K562 (cell line): Measurements from ENCODE around the gene IFT25. TPM values are rescaled to one million over a fixed set of nuclear protein-coding genes. Genes with fewer than 3 reads are reported as not detected.

Source experiments
- ATAC-seq: fragments of 200-7000 bp; cut with Tn5 transposase; 3 replicates; pipeline ENCODE4 v1.9.1; 2020; ENCODE audit warnings: moderate library complexity
- Bru-seq: library from RNA; stranded (reverse); fragments of 400-500 nt; gene quantifications from one replicate; lab custom pipeline; 2021; lab: Mats Ljungman, UMichigan
- BruChase-seq, 2 experiments: library from RNA; stranded (reverse); fragments of 400-500 nt; gene quantifications; one replicate each; lab custom pipeline; 2021; lab: Mats Ljungman, UMichigan
- BruUV-seq: library from RNA; stranded (reverse); fragments of 400-500 nt; replicated peaks from 2 replicates; lab custom pipeline; 2021; lab: Mats Ljungman, UMichigan
- CTCF ChIA-PET: fragments of 300-600 bp; formaldehyde crosslinking; extraction: SDS; loops from one replicate; lab custom pipeline; 2021; ENCODE audit warnings: low intra/inter-chr PET ratio; lab: Yijun Ruan, JAX
- POLR2A ChIA-PET: fragments of 300-600, 350-650 bp; sonication (Branson Sonifier 250); formaldehyde crosslinking; extraction: SDS; loops from one replicate; lab custom pipeline; 2021; ENCODE audit warnings: antibody characterized with exemption, inconsistent platforms; lab: Yijun Ruan, JAX
- DNase-seq, 4 experiments: peaks; one replicate each; pipeline versions ENCODE4 v3.0.0 to v3.0.0-alpha.2; 2011 to 2018; ENCODE audit warnings: low spot score in 3 of 4, mixed read lengths in 3 of 4; ENCODE audit errors: extremely low read depth in 1 of 4
- FAIRE-seq: peaks from 2 replicates; lab custom pipeline; 2011; peaks lifted over from hg19 to GRCh38; lab: Jason Lieb, UNC
- H2AFZ ChIP-seq: 2 replicates; pipeline ENCODE4 v1.6.0; 2011; ENCODE audit warnings: low read depth, low read length, control low read depth, inconsistent platforms
- H3K27ac ChIP-seq: fragments of 200-600 bp; 3 replicates; pipeline ENCODE4 v1.8.0; 2011; ENCODE audit warnings: low read depth, mild to moderate bottlenecking, control low read depth, inconsistent platforms, low read length, moderate library complexity, mixed read lengths; ENCODE audit errors: extremely low read depth
- H3K27me3 ChIP-seq, 2 experiments: fragments of 300-600 bp in 1 of 2; 2 replicates in 1 of 2; 3 replicates in 1 of 2; pipeline versions ENCODE4 v1.6.0 to v1.8.0; 2011; ENCODE audit warnings: inconsistent platforms in 2 of 2, low read length in 2 of 2, mild to moderate bottlenecking in 1 of 2, mixed read lengths in 1 of 2, moderate library complexity in 1 of 2; ENCODE audit not compliant: control insufficient read depth in 2 of 2, insufficient read depth in 2 of 2
- H3K36me3 ChIP-seq: fragments of 300-600 bp; 3 replicates; pipeline ENCODE4 v1.8.0; 2011; ENCODE audit warnings: mild to moderate bottlenecking, low read length, inconsistent platforms; ENCODE audit not compliant: control insufficient read depth, insufficient read depth
- H3K4me1 ChIP-seq, 2 experiments: fragments of 200-600 bp in 1 of 2; replicated peaks in 1 of 2; 2 replicates in 1 of 2; 3 replicates in 1 of 2; pipeline versions ENCODE4 v1.5.1 to v1.8.0; 2011; ENCODE audit warnings: inconsistent platforms in 2 of 2, low read length in 2 of 2, mild to moderate bottlenecking in 1 of 2, mixed read lengths in 1 of 2, moderate library complexity in 1 of 2; ENCODE audit not compliant: control insufficient read depth in 2 of 2, insufficient read depth in 2 of 2
- H3K4me2 ChIP-seq: 2 replicates; pipeline ENCODE4 v1.6.1; 2011; ENCODE audit warnings: low read length, control low read depth, inconsistent platforms, mixed read lengths; ENCODE audit not compliant: insufficient read depth
- H3K4me3 ChIP-seq: fragments of 200-600 bp; sonication (generic), shearing (Covaris generic); 2 replicates; pipeline ENCODE4 v1.5.1; 2016; ENCODE audit warnings: control low read depth, inconsistent platforms
- H3K79me2 ChIP-seq: fragments of 200-600 bp; 3 replicates; pipeline ENCODE4 v1.8.0; 2011; ENCODE audit warnings: low read length, inconsistent platforms; ENCODE audit not compliant: control insufficient read depth, insufficient read depth
- H3K9ac ChIP-seq, 2 experiments: 2 replicates each; pipeline versions ENCODE4 v1.6.0 to v1.6.1; 2011; ENCODE audit warnings: low read depth in 2 of 2, low read length in 2 of 2, control low read depth in 1 of 2, inconsistent platforms in 1 of 2, mild to moderate bottlenecking in 1 of 2, mixed read lengths in 1 of 2; ENCODE audit not compliant: insufficient read depth in 1 of 2
- H3K9me1 ChIP-seq: one replicate; pipeline ENCODE4 v1.6.0; 2011; ENCODE audit warnings: inconsistent platforms, mild to moderate bottlenecking, low read length, moderate library complexity; ENCODE audit not compliant: control insufficient read depth, insufficient read depth
- H3K9me3 ChIP-seq: replicated peaks from 2 replicates; pipeline ENCODE4 v1.5.1; 2011; ENCODE audit warnings: low read depth, low read length, inconsistent platforms; ENCODE audit not compliant: control insufficient read depth, insufficient read depth
- H4K20me1 ChIP-seq: replicated peaks from 2 replicates; pipeline ENCODE4 v1.6.1; 2011; ENCODE audit warnings: low read length, inconsistent platforms, mixed read lengths; ENCODE audit not compliant: control insufficient read depth, insufficient read depth
- ATF1 ChIP-seq, 2 experiments: fragments of 450-650 bp in 1 of 2; IDR thresholded peaks; 2 replicates each; pipeline ENCODE4 v1.6.1; 2016; ENCODE audit warnings: missing compliant biosample characterization in 1 of 2, missing genetic modification characterization in 1 of 2
- ATF3 ChIP-seq, 2 experiments: fragments of 450-650 bp in 1 of 2; sonication (generic) in 1 of 2; formaldehyde crosslinking in 1 of 2; IDR thresholded peaks in 1 of 2; conservative IDR thresholded peaks in 1 of 2; 2 replicates each; pipeline versions ENCODE4 v1.6.1 to v1.8.1; 2016 to 2023; ENCODE audit warnings: mild to moderate bottlenecking in 2 of 2, moderate library complexity in 2 of 2, inconsistent platforms in 1 of 2, missing genetic modification reagents in 1 of 2
- ATF7 ChIP-seq: fragments of 450-650 bp; IDR thresholded peaks from 2 replicates; pipeline ENCODE4 v1.7.1; 2014; ENCODE audit warnings: mild to moderate bottlenecking, moderate library complexity
- COPS2 ChIP-seq: fragments of 450-650 bp; conservative IDR thresholded peaks from 2 replicates; pipeline ENCODE4 v1.6.1; 2016; ENCODE audit warnings: mild to moderate bottlenecking, moderate library complexity
- E2F3 ChIP-seq: fragments of 250-450 bp; sonication (Bioruptor Pico); IDR thresholded peaks from 2 replicates; pipeline ENCODE4 v1.4.0; 2020; ENCODE audit warnings: mild to moderate bottlenecking
- HNRNPK ChIP-seq: fragments of 200-400 bp; formaldehyde crosslinking; IDR thresholded peaks from one replicate; pipeline ENCODE4 v1.6.1; 2018; ENCODE audit warnings: mild to moderate bottlenecking, low read depth, low read length; ENCODE audit not compliant: poor library complexity, severe bottlenecking
- IFI16 ChIP-seq: fragments of 250-450 bp; sonication (Bioruptor Pico); IDR thresholded peaks from 2 replicates; pipeline ENCODE4 v2.1.2; 2022; ENCODE audit warnings: mild to moderate bottlenecking, inconsistent platforms
- MAX ChIP-seq: sonication (generic); formaldehyde crosslinking; IDR thresholded peaks from 2 replicates; pipeline ENCODE4 v1.9.0; 2022; ENCODE audit warnings: mild to moderate bottlenecking, missing genetic modification reagents
- MAZ ChIP-seq, 2 experiments: fragments of 450-650 bp in 1 of 2; sonication (generic) in 1 of 2; formaldehyde crosslinking; IDR thresholded peaks in 1 of 2; conservative IDR thresholded peaks in 1 of 2; 2 replicates each; pipeline versions ENCODE4 v1.4.0 to v1.5.0; 2020; ENCODE audit warnings: mild to moderate bottlenecking in 1 of 2, missing genetic modification reagents in 1 of 2
- POLR2G ChIP-seq: fragments of 200-400 bp; formaldehyde crosslinking; IDR thresholded peaks from 2 replicates; pipeline ENCODE4 v1.6.1; 2017; ENCODE audit warnings: low read depth, mild to moderate bottlenecking, antibody characterized with exemption, low read length, moderate library complexity
- SIN3A ChIP-seq, 2 experiments: fragments of 150-350 bp in 1 of 2; IDR thresholded peaks; 2 replicates each; pipeline ENCODE4 v1.6.1; 2011 to 2016; ENCODE audit warnings: borderline replicate concordance in 2 of 2, low read depth in 2 of 2, low read length in 2 of 2, mild to moderate bottlenecking in 2 of 2, moderate library complexity in 2 of 2; ENCODE audit not compliant: control insufficient read depth in 1 of 2
- SMARCA4 ChIP-seq: fragments of 450-650 bp; IDR thresholded peaks from 2 replicates; pipeline ENCODE4 v1.6.1; 2016
- TARDBP ChIP-seq: fragments of 450-650 bp; IDR thresholded peaks from 2 replicates; pipeline ENCODE4 v1.6.1; 2016
- TRIM24 ChIP-seq, 2 experiments: fragments of 450-650 bp; IDR thresholded peaks; 2 replicates each; pipeline ENCODE4 v1.6.1; 2016
- WGBS: fragments of 100-300 bp; shearing (Covaris generic); methylation state at CpG from one replicate; pipeline ENCODE4 v1.1.6; 2016; ENCODE audit warnings: low coverage, mixed read lengths; ENCODE audit not compliant: insufficient coverage; ENCODE audit errors: missing lambda C conversion rate; 5-methylcytosine and 5-hydroxymethylcytosine counted together
- in situ Hi-C: fragments of 300-500 bp; cut with MboI; formaldehyde crosslinking; loops from 4 replicates; pipeline ENCODE4 v1.15.0; 2018; ENCODE audit warnings: inconsistent platforms, mixed read lengths
- intact Hi-C: fragments of 100-400 bp; cut with micrococcal nuclease; formaldehyde crosslinking; loops from 2 replicates; pipeline ENCODE4 v1.14.2; 2022
- long read RNA-seq, 3 experiments: library from polyadenylated mRNA in 2 of 3; library from RNA in 1 of 3; unstranded in 2 of 3; stranded (forward) in 1 of 3; transcript quantifications; one replicate each; pipeline ENCODE4 v2.0.0, GENCODE V29; 2019 to 2022
- polyA minus RNA-seq, 3 experiments: library from RNA; depleted of rRNA, polyadenylated mRNA; stranded (reverse); fragments of >200 nt; gene quantifications; 2 replicates each; pipeline ENCODE4 v1.2.3, GENCODE V29; 2011
- polyA plus RNA-seq, 8 experiments: library from polyadenylated mRNA; depleted of rRNA in 4 of 8; stranded (reverse) in 5 of 8; unstranded in 3 of 8; fragments of >200 nt; fragmentation: Nextera tagmentation in 2 of 8; fragmentation: Illumina TruSeq in 1 of 8; extraction: Ambion mirVana in 2 of 8; extraction: Trizol in 1 of 8; gene quantifications; 2 replicates each; pipeline versions ENCODE4 v1.2.1 to v1.2.3, GENCODE V29; 2011 to 2014; ENCODE audit warnings: inconsistent platforms in 1 of 8, missing spikeins in 1 of 8
- total RNA-seq, 7 experiments: library from RNA; depleted of rRNA in 6 of 7; stranded (reverse); fragments of >200 nt in 6 of 7; fragmentation: Illumina TruSeq in 2 of 7; extraction: Trizol in 2 of 7; gene quantifications; 2 replicates each; pipeline versions ENCODE4 v1.2.1 to v1.2.3, GENCODE V29; 2011 to 2021; ENCODE audit warnings: low replicate concordance in 1 of 7

The IFT25 gene
- 66.3 and 178 TPM in 2 replicates for total RNA-seq (2011; cell fraction: chromatin; rRNA removed; ENCODE audit: low replicate concordance)
- 42.0 and 52.9 TPM in 2 replicates for total RNA-seq (2011; cell fraction: nucleolus; rRNA removed)
- total RNA-seq (2011; cell fraction: nucleoplasm; rRNA removed) = 98.8 and 143 TPM in 2 replicates
- total RNA-seq (2014; rRNA removed) (167 and 181 TPM in 2 replicates), total RNA-seq (2014; rRNA removed; fragmentation: Illumina TruSeq; extraction: Trizol) (147 and 167 TPM in 2 replicates), total RNA-seq (2015; rRNA removed; fragmentation: Illumina TruSeq; extraction: Trizol) (189 and 209 TPM in 2 replicates), total RNA-seq (2021) (93.6 and 94.4 TPM in 2 replicates), polyA plus RNA-seq (2011; rRNA removed) (110 and 150 TPM in 2 replicates), polyA plus RNA-seq (2014; fragmentation: Illumina TruSeq; extraction: Trizol) (153 and 157 TPM in 2 replicates), polyA plus RNA-seq (2014; fragmentation: Nextera tagmentation; extraction: Ambion mirVana) (100 to 1,000 TPM; 168 to 178 TPM), polyA plus RNA-seq (2014; rRNA removed) (202 and 206 TPM in 2 replicates), polyA minus RNA-seq (2011; rRNA and poly(A)+ RNA removed) (39.2 and 55.5 TPM in 2 replicates), Bru-seq, nascent RNA (percentile 87 among the genes with signal in this experiment), BruChase-seq, experiment 1, labeled RNA remaining after a 2-hour chase (percentile 91 among the genes with signal in this experiment), BruChase-seq, experiment 2, labeled RNA remaining after a 6-hour chase (percentile 88 among the genes with signal in this experiment)
- 16.5 and 38.3 TPM in 2 replicates for polyA plus RNA-seq (2011; cell fraction: cytosol; rRNA removed)
- polyA plus RNA-seq (2011; cell fraction: nucleus; rRNA removed) = 68.4 and 110 TPM in 2 replicates
- 81.2 and 153 TPM in 2 replicates for polyA plus RNA-seq (2012)
- 14.8 and 15.3 TPM in 2 replicates for polyA minus RNA-seq (2011; cell fraction: cytosol; rRNA and poly(A)+ RNA removed)
- polyA minus RNA-seq (2011; cell fraction: nucleus; rRNA and poly(A)+ RNA removed) = 39.7 and 75.0 TPM in 2 replicates
- long read RNA-seq, experiment 1, transcript HSPB11-201 (6 exons, 915 nt) = major isoform, 130 of 309 reads
- long read RNA-seq, experiment 1, partial matches to known transcripts = 159 of 309 reads
- long read RNA-seq, experiment 1, other reads (novel, unspliced or antisense) = 18 of 309 reads
- long read RNA-seq, experiment 2, transcript HSPB11-201 (6 exons, 915 nt) = major isoform, 57 of 101 reads
- long read RNA-seq, experiment 2, partial matches to known transcripts = 22 of 101 reads
- long read RNA-seq, experiment 2, other reads (novel, unspliced or antisense) = 21 of 101 reads
- long read RNA-seq, experiment 3, transcript HSPB11-201 (6 exons, 915 nt) = major isoform, 105 of 132 reads
- long read RNA-seq, experiment 3, partial matches to known transcripts = 7 of 132 reads
- long read RNA-seq, experiment 3, other reads (novel, unspliced or antisense) = 18 of 132 reads

- Histone ChIP-seq H2AFZ (peak within 1 kb of the TSS; percentile 93), H3K4me2 (peak within 1 kb of the TSS; percentile 91), H3K27ac (peak within 1 kb of the TSS; percentile 91), H3K79me2 (peaks cover 86% of the 10 kb centered on the region), H3K27me3 (no peaks in the 10 kb centered on the region), H3K9me1 (no peaks in the 10 kb centered on the region), H3K4me1 (peaks cover 27 to 29% of the 10 kb centered on the region in 2 experiments), H3K4me3 (peak within 1 kb of the TSS; percentile 88), H3K9ac (peak within 1 kb of the TSS; percentile 84 to 97), H4K20me1 (peaks cover 14% of the 10 kb centered on the region), H3K9me3 (no peaks in the 10 kb centered on the region), H3K36me3 (peaks cover 26% of the 10 kb centered on the region)
- ChIA-PET POLR2A (interaction anchor here (0.5 to 2.2 kb wide), 7 partner anchors 9 to 708 kb away, joined by 3 to 9 read pairs (median 4); partner anchors contain the start of genes NDC1 and YIPF1), CTCF (no interaction called here)
- FAIRE-seq (no peak), ATAC-seq (peak; percentile 89), DNase-seq (peak; percentile 93 to 98 (median 96))
- intact Hi-C loops (loop anchor here (5.0 to 10.0 kb wide), 2 partner anchors 107 to 461 kb away; partner anchors contain the start of genes TCEANC2 and TMEM59), in situ Hi-C loops (no loop called here)
- under 1% methylated on average over 40 of the region's 90 CpGs for WGBS
- no TSS peak for BruUV-seq
- TF ChIP-seq MAX = peak; percentile 27; the same call in 1 of the 2 replicates
- no peak for TF ChIP-seq IFI16 (CRISPR knock-in tag)
- TF ChIP-seq ATF7 = no peak; the same call in 1 of the 2 replicates
- TF ChIP-seq POLR2G = peak; percentile 89
- TF ChIP-seq E2F3 (CRISPR knock-in tag) = peak; percentile 73
- no peak for TF ChIP-seq COPS2
- peak; percentile 87; the same call in 1 of the 2 replicates for TF ChIP-seq TARDBP
- peak in 1 of 2 experiments; percentile 59; a peak in 2 of 4 replicates for TF ChIP-seq TRIM24 (IDR thresholded peaks at IDR 0.05)
- no peak for TF ChIP-seq ATF3 (IDR thresholded peaks at IDR 0.05)
- no peak for TF ChIP-seq ATF3 (CRISPR knock-in tag; conservative IDR thresholded peaks at IDR 0.05)
- TF ChIP-seq SIN3A (IDR thresholded peaks at IDR 0.05; ENCODE audit: borderline replicate concordance in 2 of 2, control insufficient read depth in 1 of 2, low read depth in 2 of 2, low read length in 2 of 2) = peak; percentile 69 to 76; a peak in 2 of 4 replicates
- TF ChIP-seq SMARCA4 = no peak; the same call in 1 of the 2 replicates
- TF ChIP-seq HNRNPK = no peak
- peak; percentile 24 to 81; a peak in 3 of 4 replicates for TF ChIP-seq MAZ (CRISPR knock-in tag; conservative IDR thresholded peaks at IDR 0.05 in 1 of 2, IDR thresholded peaks at IDR 0.05 in 1 of 2)
- TF ChIP-seq ATF1 (CRISPR knock-in tag; IDR thresholded peaks at IDR 0.05) = no peak
- peak; percentile 82 for TF ChIP-seq ATF1 (tag; IDR thresholded peaks at IDR 0.05)
Measured at GRCh38 chr1:53945433-53946251, at the start of gene IFT25. Gene IFT25, minus strand, starts transcription at chr1:53945699. Its CDS starts 5,617 bp downstream, at chr1:53940082.
